ENCODE data around the gene TEX54. TPM values are rescaled to one million over a fixed set of nuclear protein-coding genes. Genes with fewer than 3 reads are reported as not detected.
"Not testable (repeated sequence)": the region's sequence is repeated elsewhere in the genome, so short reads cannot be mapped to it uniquely, and the experiment has no call there.

The TEX54 gene
- polyA plus RNA-seq, 10 donors = not detected

GRCh38 chr11:62855571-62856332 lies 23.1 kb upstream of the TEX54 start:
- peak; percentile 97 to 98 (median 98) for DNase-seq

DNA sequence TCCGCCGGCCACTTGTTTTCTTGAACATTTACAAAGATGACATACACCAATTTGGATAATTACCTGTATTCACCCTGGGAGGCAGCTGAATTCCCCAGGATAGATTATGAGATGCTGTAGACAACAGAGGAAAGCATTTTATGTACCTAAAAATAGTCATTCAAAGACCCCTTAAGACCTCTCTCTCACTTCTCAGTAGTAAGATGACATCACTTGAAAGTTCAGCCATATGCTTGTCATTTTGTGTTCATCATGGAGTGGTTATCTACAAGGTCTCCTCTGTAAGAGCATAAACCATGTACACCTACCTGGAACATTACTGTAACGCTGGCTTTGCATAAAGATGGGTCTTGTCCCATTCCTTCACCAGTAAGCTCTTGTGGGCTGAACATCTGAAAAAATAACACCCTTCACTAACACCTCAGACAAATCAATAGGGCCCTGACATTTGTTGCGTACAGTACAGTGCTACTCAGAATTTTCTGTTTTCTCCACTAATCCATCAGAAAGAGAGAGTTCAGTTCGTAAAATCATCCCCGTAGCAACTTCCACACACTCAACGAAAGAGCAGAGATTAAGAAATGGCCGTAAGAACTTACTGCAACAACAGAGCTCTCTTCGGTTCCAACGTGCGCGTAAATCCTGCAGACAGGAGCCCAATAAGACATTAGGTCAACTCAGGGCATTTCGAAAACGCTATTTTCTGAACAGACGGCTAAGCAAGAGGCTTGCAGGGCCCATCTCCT lies 22.4 kb upstream of the TEX54 start:
- peak in 1 of 3 donors; percentile 25 for DNase-seq

- no peak for DNase-seq
Observed at GRCh38 chr11:62854013-62854824, 21.6 kb upstream of the TEX54 start.

GRCh38 chr11:62853279-62853965 lies 20.8 kb upstream of the TEX54 start:
- DNase-seq = no peak

GRCh38 chr11:62852523-62853188 lies 20.0 kb upstream of the TEX54 start:
- DNase-seq = no peak

- no peak for DNase-seq
Observed at GRCh38 chr11:62851807-62852522, 19.3 kb upstream of the TEX54 start.

DNA sequence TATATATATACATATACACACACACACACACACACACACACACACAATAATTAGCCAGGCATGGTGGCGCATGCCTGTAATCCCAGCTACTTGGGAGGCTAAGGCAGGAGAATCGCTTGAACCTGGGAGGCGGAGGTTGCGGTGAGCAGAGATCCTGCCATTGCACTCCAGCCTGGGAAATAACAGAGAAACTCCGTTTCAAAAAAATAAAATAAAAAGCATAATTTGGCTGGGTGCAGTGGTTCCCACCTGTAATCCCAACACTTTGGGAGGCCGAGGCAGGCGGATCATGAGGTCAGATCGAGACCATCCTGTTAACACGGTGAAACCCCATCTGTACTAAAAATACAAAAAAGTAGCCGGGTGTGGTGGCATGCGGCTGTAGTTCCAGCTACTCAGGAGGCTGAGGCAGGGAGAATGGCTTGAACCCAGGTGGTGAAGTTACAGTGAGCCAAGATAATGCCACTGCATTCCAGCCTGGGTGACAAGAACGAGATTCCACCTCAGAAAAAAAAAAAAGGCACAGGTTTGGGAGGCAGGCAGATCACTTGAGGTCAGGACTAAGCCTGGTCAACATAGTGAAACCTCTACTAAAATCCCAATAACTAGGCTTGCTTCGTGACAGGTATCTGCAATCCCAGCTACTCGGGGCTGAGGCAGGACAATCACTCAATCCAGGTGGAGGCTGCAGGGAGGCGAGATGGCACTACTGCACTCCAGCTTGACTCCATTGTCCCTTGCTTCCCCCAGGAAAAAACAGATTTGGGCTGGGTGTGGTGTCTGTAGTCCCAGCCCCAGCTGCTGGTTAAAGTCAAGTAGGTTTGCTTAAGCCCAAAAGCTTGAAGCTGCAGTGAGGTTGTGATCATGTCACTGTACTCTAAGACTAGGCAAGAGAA lies 18.5 kb upstream of the TEX54 start:
- no peak for DNase-seq

- no peak for DNase-seq
Observed at GRCh38 chr11:62847767-62848314, 15.2 kb upstream of the TEX54 start.

DNA sequence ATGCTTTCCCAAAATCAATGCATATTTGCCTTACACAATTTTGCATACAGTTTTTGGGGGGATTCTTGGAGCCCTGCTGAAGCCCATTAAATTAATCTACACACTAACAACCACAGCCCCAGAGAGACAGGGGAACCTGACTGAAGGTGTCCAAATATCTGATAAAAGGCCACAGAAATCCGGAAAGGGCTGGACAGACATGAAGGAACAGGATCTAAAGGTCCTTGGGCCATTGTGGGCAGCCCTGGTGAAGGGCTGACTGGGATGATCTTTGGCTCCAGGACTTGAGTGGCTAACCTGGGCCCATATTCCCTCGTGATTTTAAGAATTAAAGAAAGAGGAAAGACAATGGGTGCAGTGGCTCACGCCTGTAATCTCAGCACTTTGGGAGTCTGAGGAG lies 13.5 kb upstream of the TEX54 start:
- no peak for DNase-seq

- no peak for DNase-seq
Observed at GRCh38 chr11:62844154-62844553, 11.5 kb upstream of the TEX54 start.

- no peak for DNase-seq
Observed at GRCh38 chr11:62843466-62843865, 10.8 kb upstream of the TEX54 start.

- not testable (repeated sequence) for DNase-seq
Observed at GRCh38 chr11:62842891-62843290, 10.2 kb upstream of the TEX54 start.

DNA sequence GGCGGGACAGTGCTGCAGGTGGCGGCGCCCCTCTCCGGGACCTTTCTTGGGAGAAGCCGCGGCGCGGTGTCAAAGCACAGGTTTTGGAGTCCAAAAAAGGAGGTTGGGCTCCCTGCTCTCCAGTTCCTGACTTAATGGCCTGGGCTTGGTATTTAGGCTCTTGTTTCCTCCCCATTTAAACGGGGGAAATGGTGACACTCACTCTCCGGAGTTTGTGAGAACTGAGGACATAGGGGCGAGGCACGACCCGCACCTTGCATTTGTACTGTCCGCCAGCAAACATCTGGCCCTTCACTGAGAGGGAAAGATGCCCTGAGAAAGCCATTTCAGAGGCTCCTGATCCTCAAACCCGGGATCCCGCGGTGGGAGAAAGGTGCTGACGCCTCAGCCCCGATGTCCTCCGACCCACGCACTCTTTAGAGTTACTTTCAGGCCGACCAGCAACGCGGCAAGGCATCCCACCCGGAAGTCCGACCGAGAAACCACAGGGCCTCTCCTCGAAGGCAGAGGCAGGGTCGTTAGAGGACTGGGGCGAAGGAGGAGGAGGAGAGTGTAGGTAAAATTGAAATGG lies 9.6 kb upstream of the TEX54 start:
- DNase-seq = no peak

DNA sequence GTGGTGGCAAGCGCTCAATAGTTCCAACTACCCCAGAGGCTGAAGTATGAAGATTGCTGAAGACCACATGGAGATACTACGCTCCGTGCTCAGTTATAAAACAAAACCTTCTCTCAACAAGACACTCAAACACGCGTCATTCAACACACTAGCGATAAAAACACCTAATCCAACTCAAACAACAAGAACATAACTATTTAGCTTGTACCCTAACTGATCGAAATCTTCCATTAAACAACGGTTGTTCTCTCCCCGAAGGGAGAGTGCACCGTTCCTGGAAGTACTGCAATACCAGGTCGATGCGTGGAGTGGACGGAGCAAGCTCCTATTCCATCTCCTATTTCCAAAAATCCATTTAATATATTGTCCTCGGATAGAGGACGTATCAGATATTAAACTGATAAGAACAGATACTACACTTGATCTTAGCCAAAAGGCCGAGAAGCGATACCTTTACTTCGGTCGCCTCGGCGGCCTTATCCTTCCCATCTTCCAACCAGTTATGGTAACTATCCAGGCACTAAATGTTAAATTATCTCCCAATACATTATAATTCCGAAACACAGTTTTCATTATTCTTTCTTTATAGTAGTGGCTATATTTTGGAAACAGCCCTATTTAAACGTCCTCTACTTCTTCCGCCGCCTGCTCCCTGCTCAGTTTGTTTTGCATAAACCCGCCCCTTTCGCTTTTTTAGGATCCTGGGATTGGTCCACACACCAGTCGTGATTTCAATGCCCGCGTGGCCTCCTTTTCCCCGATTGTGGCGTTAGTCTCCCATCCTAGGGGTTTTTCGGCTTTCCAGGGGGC lies 8.9 kb upstream of the TEX54 start:
- peak; percentile 94 to 99 (median 98) for DNase-seq

DNA sequence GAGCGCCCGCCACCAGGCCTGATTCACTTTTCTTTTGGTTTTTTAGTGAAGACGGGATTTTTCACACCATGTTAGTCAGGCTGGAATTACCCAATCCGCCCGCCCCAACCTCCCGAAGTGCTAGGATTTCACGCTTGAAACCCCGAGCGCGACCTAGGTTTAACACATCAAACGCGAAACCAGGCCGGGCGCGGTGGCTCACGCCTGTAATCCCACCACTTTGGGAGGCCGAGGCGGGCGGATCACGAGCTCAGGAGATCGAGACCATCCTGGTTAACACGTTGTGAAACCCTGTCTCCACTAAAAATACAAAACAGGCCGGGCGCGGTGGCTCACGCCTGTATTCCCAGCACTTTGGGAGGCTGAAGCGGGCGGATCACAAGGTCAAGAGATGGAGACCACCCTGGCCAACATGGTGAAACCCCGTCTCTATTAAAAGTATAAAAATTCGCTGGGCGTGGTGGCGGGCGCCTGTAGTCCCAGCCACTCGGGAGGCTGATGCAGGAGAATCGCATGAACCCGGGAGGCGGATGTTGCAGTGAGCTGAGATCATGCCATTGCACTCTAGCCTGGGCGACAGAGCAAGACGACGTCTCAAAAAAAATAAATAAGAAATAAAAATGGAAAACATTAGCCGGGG lies 8.2 kb upstream of the TEX54 start:
- DNase-seq = peak in 2 of 3 donors; percentile 77 to 88

- DNase-seq = peak; percentile 94 to 98 (median 96)
Observed at GRCh38 chr11:62839050-62839945, 6.7 kb upstream of the TEX54 start, which contains the start of gene WDR74. Gene WDR74 (minus strand): TSS chr11:62839590. CDS start chr11:62839570, 20 bp downstream.
